T-helper 2 cell treated with Interferon-gamma antibody and Interleukin-4, amounts not matched to agents 5 μg/mL and 100 μg/mL, for 36 hours (primary cell): Measurements from ENCODE around the gene STOM.

Source experiments
- DNase-seq: peaks from one replicate; pipeline ENCODE4 v3.0.0; 2021; ENCODE audit warnings: low spot score
- H3K27ac Mint-ChIP-seq: one replicate; pipeline ENCODE4 v1.8.0; 2021; ENCODE audit warnings: mild to moderate bottlenecking, mixed read lengths
- H3K27me3 Mint-ChIP-seq: one replicate; pipeline ENCODE4 v1.8.0; 2021; ENCODE audit warnings: low read depth, mixed read lengths
- H3K36me3 Mint-ChIP-seq: one replicate; pipeline ENCODE4 v1.8.0; 2021; ENCODE audit warnings: low read depth, mixed read lengths
- H3K4me1 Mint-ChIP-seq: one replicate; pipeline ENCODE4 v1.8.0; 2021; ENCODE audit warnings: low read depth, mixed read lengths
- H3K4me3 Mint-ChIP-seq: one replicate; pipeline ENCODE4 v1.8.0; 2022; ENCODE audit warnings: mild to moderate bottlenecking, moderate library complexity, mixed read lengths
- H3K9me3 Mint-ChIP-seq: one replicate; pipeline ENCODE4 v1.8.0; 2021; ENCODE audit warnings: mixed read lengths

The STOM gene

DNA sequence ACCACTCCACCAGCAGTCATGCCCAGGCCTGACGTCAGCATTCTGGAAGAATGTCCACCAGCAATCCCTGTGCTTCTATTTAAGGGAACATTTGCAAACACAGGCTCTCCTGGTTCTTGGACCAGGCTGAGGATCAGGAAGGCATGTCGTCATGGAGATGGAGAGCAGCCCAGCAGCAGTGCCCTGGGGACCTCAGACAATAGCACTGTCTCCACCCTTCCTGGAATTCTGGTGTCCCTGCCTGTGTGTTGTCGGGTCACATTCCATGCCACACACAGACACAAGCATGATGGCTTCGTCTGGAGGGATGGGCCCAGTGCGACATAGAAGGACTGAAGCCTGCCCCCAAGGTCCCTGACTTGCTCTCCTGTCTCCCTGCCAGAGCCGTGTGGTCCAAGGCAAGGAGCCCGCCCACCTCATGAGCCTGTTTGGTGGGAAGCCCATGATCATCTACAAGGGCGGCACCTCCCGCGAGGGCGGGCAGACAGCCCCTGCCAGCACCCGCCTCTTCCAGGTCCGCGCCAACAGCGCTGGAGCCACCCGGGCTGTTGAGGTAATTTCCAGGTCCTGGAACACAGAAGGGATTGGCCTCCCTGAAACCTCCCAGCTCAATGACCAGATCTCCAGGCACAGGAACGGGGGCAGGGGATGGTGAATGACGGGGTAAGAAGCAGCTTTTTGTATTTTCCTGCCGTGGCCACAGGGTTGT, 43.8 kb downstream of the STOM start:
- H3K27me3 Mint-ChIP-seq, result no peaks in the 10 kb centered on the region
- no peak overlapping the region for H3K27ac Mint-ChIP-seq
- DNase-seq, result no peak
- peaks cover 12% of the 10 kb centered on the region for H3K4me1 Mint-ChIP-seq
- H3K4me3 Mint-ChIP-seq, result no peak overlapping the region
- H3K36me3 Mint-ChIP-seq, result no peaks in the 10 kb centered on the region
- no peaks in the 10 kb centered on the region for H3K9me3 Mint-ChIP-seq

- H3K27ac Mint-ChIP-seq, result no peak overlapping the region
- DNase-seq, result no peak
- no peak overlapping the region for H3K4me3 Mint-ChIP-seq
- no peaks in the 10 kb centered on the region for H3K9me3 Mint-ChIP-seq
- H3K27me3 Mint-ChIP-seq, result no peaks in the 10 kb centered on the region
- peaks cover 17% of the 10 kb centered on the region for H3K4me1 Mint-ChIP-seq
- no peaks in the 10 kb centered on the region for H3K36me3 Mint-ChIP-seq
These were observed 44.7 kb downstream of the STOM start for GRCh38 chr9:121325387-121325786.

GRCh38 chr9:121324755-121325154, 45.3 kb downstream of the STOM start:
- Mint-ChIP-seq H3K4me1 (peaks cover 22% of the 10 kb centered on the region), H3K27me3 (no peaks in the 10 kb centered on the region), H3K9me3 (no peaks in the 10 kb centered on the region), H3K36me3 (no peaks in the 10 kb centered on the region), H3K27ac (no peak overlapping the region), H3K4me3 (no peak overlapping the region)
- DNase-seq, result no peak

DNA sequence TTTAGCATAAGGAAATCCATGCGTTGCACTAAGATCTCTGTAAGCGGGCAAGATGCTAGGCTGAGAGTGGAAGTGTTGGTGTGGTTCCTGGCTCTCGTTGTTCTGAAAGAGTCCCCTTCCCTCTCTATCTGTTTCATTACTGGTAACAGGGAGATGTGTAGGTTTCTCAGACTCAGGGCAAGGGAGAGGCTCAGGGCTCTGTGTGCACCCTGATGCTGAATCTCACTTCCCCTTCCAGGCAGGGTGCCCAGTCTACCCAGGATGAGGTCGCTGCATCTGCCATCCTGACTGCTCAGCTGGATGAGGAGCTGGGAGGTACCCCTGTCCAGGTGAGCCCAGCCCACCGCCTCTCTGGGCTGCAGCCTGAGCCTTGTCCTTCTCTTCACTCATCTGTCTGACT, 45.7 kb downstream of the STOM start:
- DNase-seq, result no peak
- Mint-ChIP-seq H3K4me3 (no peak overlapping the region), H3K27me3 (no peaks in the 10 kb centered on the region), H3K9me3 (no peaks in the 10 kb centered on the region), H3K27ac (no peak overlapping the region), H3K36me3 (no peaks in the 10 kb centered on the region), H3K4me1 (peaks cover 22% of the 10 kb centered on the region)

DNA sequence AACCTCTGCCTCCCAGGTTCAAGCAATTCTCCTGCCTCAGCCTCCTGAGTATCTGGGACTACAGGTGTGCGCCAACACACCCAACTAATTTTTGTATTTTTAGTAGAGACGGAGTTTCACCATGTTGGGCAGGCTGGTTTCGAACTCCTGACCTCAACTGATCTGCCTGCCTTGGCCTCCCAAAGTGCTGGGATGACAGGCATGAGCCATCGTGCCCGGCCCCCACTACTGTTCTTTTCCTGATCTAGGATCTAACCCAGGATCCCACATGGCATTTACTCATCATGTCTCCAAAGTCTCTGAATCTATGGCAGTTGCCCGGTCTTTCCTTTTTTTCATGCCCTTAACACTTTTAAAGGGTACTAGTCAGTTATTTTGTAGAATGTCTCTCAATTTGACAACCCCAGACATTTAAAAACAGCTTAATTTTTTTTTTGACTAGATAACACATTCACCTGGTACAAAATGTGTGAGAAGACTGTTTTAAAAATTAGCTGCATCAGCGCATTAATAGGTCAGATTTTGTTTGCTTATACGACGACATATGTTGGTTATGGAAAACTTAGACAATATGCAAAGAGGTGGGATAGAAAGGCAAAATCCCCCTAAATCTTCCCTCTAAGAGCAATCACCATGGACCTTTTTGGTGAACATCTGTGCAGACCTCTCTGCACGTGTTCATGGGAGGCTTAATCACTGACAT, 46.5 kb downstream of the STOM start:
- DNase-seq, result no peak
- Mint-ChIP-seq H3K4me3 (no peak overlapping the region), H3K4me1 (peaks cover 22% of the 10 kb centered on the region), H3K36me3 (no peaks in the 10 kb centered on the region), H3K9me3 (no peaks in the 10 kb centered on the region), H3K27me3 (no peaks in the 10 kb centered on the region), H3K27ac (no peak overlapping the region)

- no peak overlapping the region for H3K4me3 Mint-ChIP-seq
- H3K36me3 Mint-ChIP-seq, result no peaks in the 10 kb centered on the region
- H3K9me3 Mint-ChIP-seq, result no peaks in the 10 kb centered on the region
- no peak overlapping the region for H3K27ac Mint-ChIP-seq
- H3K27me3 Mint-ChIP-seq, result no peaks in the 10 kb centered on the region
- peaks cover 22% of the 10 kb centered on the region for H3K4me1 Mint-ChIP-seq
- no peak for DNase-seq
These were observed 47.2 kb downstream of the STOM start for GRCh38 chr9:121322737-121323448.

- Mint-ChIP-seq H3K36me3 (no peaks in the 10 kb centered on the region), H3K27ac (no peak overlapping the region), H3K4me1 (peaks cover 22% of the 10 kb centered on the region), H3K9me3 (no peaks in the 10 kb centered on the region), H3K27me3 (no peaks in the 10 kb centered on the region), H3K4me3 (no peak overlapping the region)
- no peak for DNase-seq
These were observed 47.9 kb downstream of the STOM start for GRCh38 chr9:121322037-121322736.

DNA sequence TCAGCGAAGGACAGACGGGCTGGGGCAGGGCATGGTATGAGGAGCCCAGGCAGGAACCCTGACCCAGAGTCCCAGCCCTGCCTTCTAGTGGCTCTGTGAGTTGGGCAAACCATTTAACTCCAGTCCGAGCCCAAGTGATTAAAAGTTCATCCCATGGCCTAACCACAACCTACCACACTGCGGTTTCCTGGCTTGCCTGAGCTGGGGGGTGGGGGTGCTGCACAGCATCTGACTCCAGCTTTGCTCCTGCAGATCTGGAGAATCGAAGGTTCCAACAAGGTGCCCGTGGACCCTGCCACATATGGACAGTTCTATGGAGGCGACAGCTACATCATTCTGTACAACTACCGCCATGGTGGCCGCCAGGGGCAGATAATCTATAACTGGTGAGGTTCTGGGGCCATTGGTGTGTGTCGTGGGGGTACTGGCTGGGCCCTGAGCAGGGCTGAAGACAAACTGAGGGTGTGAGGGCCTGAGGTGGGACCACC, 49.0 kb downstream of the STOM start:
- DNase-seq, result peak; percentile 23
- Mint-ChIP-seq H3K4me1 (peaks cover 22% of the 10 kb centered on the region), H3K9me3 (no peaks in the 10 kb centered on the region), H3K27ac (no peak overlapping the region), H3K4me3 (peak overlapping the region; percentile 21), H3K36me3 (no peaks in the 10 kb centered on the region), H3K27me3 (no peaks in the 10 kb centered on the region)

- Mint-ChIP-seq H3K27ac (no peak overlapping the region), H3K4me3 (no peak overlapping the region), H3K4me1 (peaks cover 22% of the 10 kb centered on the region), H3K27me3 (no peaks in the 10 kb centered on the region), H3K36me3 (no peaks in the 10 kb centered on the region), H3K9me3 (no peaks in the 10 kb centered on the region)
- DNase-seq, result no peak
These were observed 50.7 kb downstream of the STOM start for GRCh38 chr9:121319383-121319780.

GRCh38 chr9:121318631-121319382, 51.2 kb downstream of the STOM start:
- Mint-ChIP-seq H3K4me3 (no peak overlapping the region), H3K4me1 (peaks cover 22% of the 10 kb centered on the region), H3K27ac (no peak overlapping the region), H3K27me3 (no peaks in the 10 kb centered on the region), H3K9me3 (no peaks in the 10 kb centered on the region), H3K36me3 (no peaks in the 10 kb centered on the region)
- no peak for DNase-seq

DNA sequence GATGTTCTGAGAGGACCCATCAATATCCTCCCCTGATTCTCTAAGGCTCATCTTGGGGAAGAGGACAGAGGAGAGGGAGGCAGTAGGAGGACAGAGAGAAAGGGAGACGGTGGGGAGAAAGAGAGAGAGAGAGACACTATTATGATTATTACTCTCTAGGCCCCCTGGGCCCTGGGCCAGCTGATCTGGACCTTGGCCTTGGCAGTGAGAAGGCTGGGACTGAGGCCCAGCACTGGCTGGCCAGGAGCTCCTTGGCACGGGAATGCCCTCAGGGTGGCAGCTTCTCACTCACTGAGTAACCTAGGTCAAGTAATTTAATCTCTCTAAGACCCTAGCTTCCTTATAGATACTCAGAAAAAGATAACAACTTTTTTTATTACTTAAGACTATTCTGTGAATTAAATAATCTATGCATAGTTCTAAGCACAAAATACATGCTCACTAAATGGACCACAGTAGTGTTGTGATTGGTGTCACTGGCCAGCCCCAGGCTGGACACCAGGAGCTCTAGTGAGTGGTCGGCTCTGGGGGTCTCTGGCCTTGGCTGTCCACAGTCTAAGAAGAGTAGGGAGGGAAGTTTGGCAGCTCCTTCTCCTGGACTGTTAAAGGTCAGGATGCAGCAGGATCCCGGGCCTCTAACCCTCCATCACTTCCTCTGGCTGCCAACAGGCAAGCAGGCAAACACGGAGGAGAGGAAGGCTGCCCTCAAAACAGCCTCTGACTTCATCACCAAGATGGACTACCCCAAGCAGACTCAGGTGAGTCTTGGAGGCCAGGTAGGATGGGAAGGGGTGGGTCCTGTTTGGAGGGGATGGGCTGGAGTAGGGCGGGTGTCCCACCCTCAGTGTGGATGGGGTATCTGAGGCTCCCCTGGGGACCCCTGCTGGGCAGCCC, 52.1 kb downstream of the STOM start:
- H3K9me3 Mint-ChIP-seq, result no peaks in the 10 kb centered on the region
- H3K4me3 Mint-ChIP-seq, result no peak overlapping the region
- H3K27me3 Mint-ChIP-seq, result no peaks in the 10 kb centered on the region
- peaks cover 20% of the 10 kb centered on the region for H3K4me1 Mint-ChIP-seq
- H3K36me3 Mint-ChIP-seq, result no peaks in the 10 kb centered on the region
- no peak overlapping the region for H3K27ac Mint-ChIP-seq
- no peak for DNase-seq

DNA sequence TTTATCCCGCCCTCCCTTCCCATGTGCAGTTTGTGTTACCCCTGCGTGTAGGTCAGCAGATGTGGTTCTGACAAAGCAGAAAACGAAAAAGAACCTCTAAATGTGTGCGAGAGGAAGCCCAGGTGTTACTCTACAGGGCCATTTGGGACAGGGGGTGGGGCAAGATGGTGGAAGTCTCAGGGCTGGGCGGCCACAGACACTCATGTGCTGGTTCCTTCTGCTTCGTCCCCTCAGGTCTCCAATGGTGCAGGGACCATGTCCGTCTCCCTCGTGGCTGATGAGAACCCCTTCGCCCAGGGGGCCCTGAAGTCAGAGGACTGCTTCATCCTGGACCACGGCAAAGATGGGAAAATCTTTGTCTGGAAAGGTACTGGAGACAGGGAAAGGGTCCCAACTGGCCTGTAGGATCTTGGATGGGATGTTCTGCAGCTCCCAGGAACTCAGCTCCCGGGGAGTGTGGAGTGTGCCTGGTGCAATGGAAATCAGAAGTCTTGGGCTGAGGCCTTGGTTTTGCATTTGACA, 53.1 kb downstream of the STOM start:
- no peak for DNase-seq
- no peak overlapping the region for H3K4me3 Mint-ChIP-seq
- no peaks in the 10 kb centered on the region for H3K27me3 Mint-ChIP-seq
- H3K36me3 Mint-ChIP-seq, result no peaks in the 10 kb centered on the region
- H3K4me1 Mint-ChIP-seq, result peaks cover 11% of the 10 kb centered on the region
- H3K9me3 Mint-ChIP-seq, result no peaks in the 10 kb centered on the region
- H3K27ac Mint-ChIP-seq, result no peak overlapping the region
